Activated naive CD8-positive, alpha-beta T cell treated with anti-CD3 and anti-CD28 coated beads for 36 hours (primary cell): ENCODE measurements around the gene CTH. TPM values are rescaled to one million over a fixed set of nuclear protein-coding genes. Genes with fewer than 3 reads are reported as not detected.

Source experiments
- total RNA-seq, 2 experiments: library from RNA; stranded (reverse); gene quantifications; one replicate each; pipeline ENCODE4 v1.2.3, GENCODE V29; 2021

CTH gene
- total RNA-seq, 2 experiments from 2014 or later = 12.9 to 13.9 TPM

Other genes starting within 250 kb of the CTH start
- 10 to 100 TPM; 22.5 to 23.6 TPM for gene LRRC40, start 205.7 kb upstream of the CTH start, total RNA-seq
- gene SRSF11, start 189.9 kb upstream of the CTH start, total RNA-seq = 100 to 1,000 TPM; 187 to 190 TPM
- 10 to 100 TPM; 18.9 to 19.7 TPM for gene ANKRD13C, start 56.5 kb upstream of the CTH start, total RNA-seq